HepG2 (cell line): ENCODE measurements around the gene GDPD5. TPM values are rescaled to one million over a fixed set of nuclear protein-coding genes. Genes with fewer than 3 reads are reported as not detected.

Source experiments
- CREB1 ChIP-seq, 2 experiments: fragments of 450-650 bp in 1 of 2; IDR thresholded peaks; 2 replicates each; pipeline ENCODE4 v1.6.1; 2016 to 2017; ENCODE audit warnings: control low read depth in 1 of 2, mild to moderate bottlenecking in 1 of 2, missing compliant biosample characterization in 1 of 2, missing genetic modification characterization in 1 of 2
- FOXA3 ChIP-seq: IDR thresholded peaks from 2 replicates; pipeline ENCODE4 v1.6.1; 2016; ENCODE audit warnings: missing genetic modification reagents, missing compliant biosample characterization
- GABPA ChIP-seq, 2 experiments: IDR thresholded peaks; 2 replicates each; pipeline ENCODE4 v1.6.1; 2011 to 2016; ENCODE audit warnings: low read depth in 2 of 2, low read length in 1 of 2, missing biosample characterization in 1 of 2, missing genetic modification characterization in 1 of 2
- HDAC1 ChIP-seq: sonication (generic); formaldehyde crosslinking; IDR thresholded peaks from 2 replicates; pipeline ENCODE4 v1.5.1; 2020; ENCODE audit warnings: mild to moderate bottlenecking, missing genetic modification reagents
- ISL2 ChIP-seq: sonication (generic); formaldehyde crosslinking; IDR thresholded peaks from 2 replicates; pipeline ENCODE4 v1.5.0; 2020; ENCODE audit warnings: missing genetic modification reagents
- KDM6A ChIP-seq: IDR thresholded peaks from 2 replicates; pipeline ENCODE4 v1.6.1; 2016; ENCODE audit warnings: low read depth
- NRL ChIP-seq: sonication (generic); formaldehyde crosslinking; IDR thresholded peaks from 2 replicates; pipeline ENCODE4 v1.5.0; 2020; ENCODE audit warnings: missing genetic modification reagents, mild to moderate bottlenecking, moderate library complexity, borderline replicate concordance
- PHF5A ChIP-seq: IDR thresholded peaks from one replicate; pipeline ENCODE4 v1.6.1; 2018; ENCODE audit warnings: low read depth, missing genetic modification reagents; ENCODE audit not compliant: unreplicated experiment
- RBM39 ChIP-seq: fragments of 200-400 bp; formaldehyde crosslinking; IDR thresholded peaks from one replicate; pipeline ENCODE4 v1.6.1; 2018; ENCODE audit warnings: antibody characterized with exemption, mild to moderate bottlenecking, low read depth, low read length; ENCODE audit not compliant: poor library complexity, severe bottlenecking
- TP53 ChIP-seq: sonication (generic); formaldehyde crosslinking; conservative IDR thresholded peaks from 2 replicates; pipeline ENCODE4 v1.4.0; 2020; ENCODE audit warnings: missing genetic modification reagents
- ZNF557 ChIP-seq: sonication (generic); formaldehyde crosslinking; IDR thresholded peaks from 2 replicates; pipeline ENCODE4 v1.4.0; 2020; ENCODE audit warnings: missing genetic modification reagents
- ZNF598 ChIP-seq: sonication (generic); formaldehyde crosslinking; IDR thresholded peaks from 2 replicates; pipeline ENCODE4 v1.5.1; 2020; ENCODE audit warnings: mild to moderate bottlenecking, missing genetic modification reagents, borderline replicate concordance
- ZNF703 ChIP-seq: sonication (generic); formaldehyde crosslinking; IDR thresholded peaks from 2 replicates; pipeline ENCODE4 v1.5.1; 2020; ENCODE audit warnings: missing genetic modification reagents, mild to moderate bottlenecking, moderate library complexity, borderline replicate concordance
- ZNF891 ChIP-seq: sonication (generic); formaldehyde crosslinking; IDR thresholded peaks from 2 replicates; pipeline ENCODE4 v1.5.0; 2020; ENCODE audit warnings: mild to moderate bottlenecking, missing genetic modification reagents
- ZSCAN12 ChIP-seq: sonication (generic); formaldehyde crosslinking; IDR thresholded peaks from 2 replicates; pipeline ENCODE4 v1.9.0; 2021; ENCODE audit warnings: mild to moderate bottlenecking, missing genetic modification reagents
- polyA plus RNA-seq, 8 experiments: library from polyadenylated mRNA; depleted of rRNA in 3 of 8; stranded (reverse) in 7 of 8; unstranded in 1 of 8; fragments of >200 nt; fragmentation: Illumina TruSeq in 4 of 8; extraction: Trizol in 4 of 8; gene quantifications; 2 replicates each; pipeline versions ENCODE4 v1.2.1 to v1.2.3, GENCODE V29; 2011 to 2016; ENCODE audit warnings: low read depth in 4 of 8, missing spikeins in 1 of 8, mixed read lengths in 1 of 8; ENCODE audit not compliant: insufficient read depth in 1 of 8
- total RNA-seq, 5 experiments: library from RNA; depleted of rRNA; stranded (reverse); fragments of >200 nt; fragmentation: Illumina TruSeq; extraction: Trizol; gene quantifications; 2 replicates each; pipeline ENCODE4 v1.2.3, GENCODE V29; 2016; ENCODE audit warnings: low read depth in 1 of 5
- TF ChIP-seq, protein P1 (sequence below), 2 experiments: sonication (generic) in 1 of 2; formaldehyde crosslinking in 1 of 2; IDR thresholded peaks; 2 replicates each; pipeline versions ENCODE4 v1.5.1 to v1.6.1; 2011 to 2020; ENCODE audit warnings: borderline replicate concordance in 1 of 2, low read depth in 1 of 2, low read length in 1 of 2, mild to moderate bottlenecking in 1 of 2, missing genetic modification reagents in 1 of 2, moderate library complexity in 1 of 2
- TF ChIP-seq, protein P2 (sequence below): sonication (generic); formaldehyde crosslinking; IDR thresholded peaks from 2 replicates; pipeline ENCODE4 v1.4.0; 2020; ENCODE audit warnings: missing genetic modification reagents
- TF ChIP-seq, protein P3 (sequence below): sonication (generic); formaldehyde crosslinking; IDR thresholded peaks from 2 replicates; pipeline ENCODE4 v1.4.0; 2020; ENCODE audit warnings: missing genetic modification reagents, mild to moderate bottlenecking, borderline replicate concordance
- TF ChIP-seq, protein P4 (sequence below): sonication (generic); formaldehyde crosslinking; IDR thresholded peaks from 2 replicates; pipeline ENCODE4 v1.8.1; 2022; ENCODE audit warnings: low read depth, mild to moderate bottlenecking, missing genetic modification reagents

The GDPD5 gene
- total and polyA plus RNA-seq, 2 of the 13 experiments (the other 11 are each of a cell fraction or from before 2014, with no cell fraction given), result 55.0 to 67.5 TPM

- TF ChIP-seq, protein P1, sequence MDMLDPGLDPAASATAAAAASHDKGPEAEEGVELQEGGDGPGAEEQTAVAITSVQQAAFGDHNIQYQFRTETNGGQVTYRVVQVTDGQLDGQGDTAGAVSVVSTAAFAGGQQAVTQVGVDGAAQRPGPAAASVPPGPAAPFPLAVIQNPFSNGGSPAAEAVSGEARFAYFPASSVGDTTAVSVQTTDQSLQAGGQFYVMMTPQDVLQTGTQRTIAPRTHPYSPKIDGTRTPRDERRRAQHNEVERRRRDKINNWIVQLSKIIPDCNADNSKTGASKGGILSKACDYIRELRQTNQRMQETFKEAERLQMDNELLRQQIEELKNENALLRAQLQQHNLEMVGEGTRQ (IDR thresholded peaks at IDR 0.05; ENCODE audit: low read depth, low read length), result no peak; the same call in 1 of the 2 replicates
- TF ChIP-seq, protein P1 (CRISPR knock-in tag; IDR thresholded peaks at IDR 0.05; ENCODE audit: borderline replicate concordance), result no peak; the same call in 1 of the 2 replicates
- no peak for TF ChIP-seq PHF5A (CRISPR knock-in tag)
- no peak for TF ChIP-seq RBM39
- TF ChIP-seq NRL (CRISPR knock-in tag), result 0 out of 2 replicates have a peak, but pooled peaks have one; percentile 66
- TF ChIP-seq ZNF557 (CRISPR knock-in tag), result no peak
- no peak for TF ChIP-seq ZSCAN12 (CRISPR knock-in tag)
- TF ChIP-seq CREB1 (IDR thresholded peaks at IDR 0.05), result no peak
- TF ChIP-seq CREB1 (CRISPR knock-in tag; IDR thresholded peaks at IDR 0.05), result no peak
- TF ChIP-seq, protein P2, sequence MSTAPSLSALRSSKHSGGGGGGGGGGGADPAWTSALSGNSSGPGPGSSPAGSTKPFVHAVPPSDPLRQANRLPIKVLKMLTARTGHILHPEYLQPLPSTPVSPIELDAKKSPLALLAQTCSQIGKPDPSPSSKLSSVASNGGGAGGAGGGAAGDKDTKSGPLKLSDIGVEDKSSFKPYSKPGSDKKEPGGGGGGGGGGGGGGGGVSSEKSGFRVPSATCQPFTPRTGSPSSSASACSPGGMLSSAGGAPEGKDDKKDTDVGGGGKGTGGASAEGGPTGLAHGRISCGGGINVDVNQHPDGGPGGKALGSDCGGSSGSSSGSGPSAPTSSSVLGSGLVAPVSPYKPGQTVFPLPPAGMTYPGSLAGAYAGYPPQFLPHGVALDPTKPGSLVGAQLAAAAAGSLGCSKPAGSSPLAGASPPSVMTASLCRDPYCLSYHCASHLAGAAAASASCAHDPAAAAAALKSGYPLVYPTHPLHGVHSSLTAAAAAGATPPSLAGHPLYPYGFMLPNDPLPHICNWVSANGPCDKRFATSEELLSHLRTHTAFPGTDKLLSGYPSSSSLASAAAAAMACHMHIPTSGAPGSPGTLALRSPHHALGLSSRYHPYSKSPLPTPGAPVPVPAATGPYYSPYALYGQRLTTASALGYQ (CRISPR knock-in tag), result no peak
- TF ChIP-seq HDAC1, result peak; percentile 77; the same call in 1 of the 2 replicates
- TF ChIP-seq KDM6A (CRISPR knock-in tag), result peak; percentile 79
- peak; percentile 70 for TF ChIP-seq ISL2 (CRISPR knock-in tag)
- TF ChIP-seq ZNF703 (CRISPR knock-in tag), result no peak
- peak; percentile 45; the same call in 1 of the 2 replicates for TF ChIP-seq FOXA3 (CRISPR knock-in tag)
- TF ChIP-seq, protein P3, sequence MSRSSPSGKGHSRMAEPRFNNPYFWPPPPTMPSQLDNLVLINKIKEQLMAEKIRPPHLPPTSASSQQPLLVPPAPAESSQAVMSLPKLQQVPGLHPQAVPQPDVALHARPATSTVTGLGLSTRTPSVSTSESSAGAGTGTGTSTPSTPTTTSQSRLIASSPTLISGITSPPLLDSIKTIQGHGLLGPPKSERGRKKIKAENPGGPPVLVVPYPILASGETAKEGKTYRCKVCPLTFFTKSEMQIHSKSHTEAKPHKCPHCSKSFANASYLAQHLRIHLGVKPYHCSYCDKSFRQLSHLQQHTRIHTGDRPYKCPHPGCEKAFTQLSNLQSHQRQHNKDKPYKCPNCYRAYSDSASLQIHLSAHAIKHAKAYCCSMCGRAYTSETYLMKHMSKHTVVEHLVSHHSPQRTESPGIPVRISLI (CRISPR knock-in tag), result no peak; the same call in 1 of the 2 replicates
- no peak for TF ChIP-seq TP53
- TF ChIP-seq ZNF891 (CRISPR knock-in tag), result no peak
- no peak for TF ChIP-seq GABPA (IDR thresholded peaks at IDR 0.05; ENCODE audit: low read depth, low read length)
- no peak for TF ChIP-seq GABPA (CRISPR knock-in tag; IDR thresholded peaks at IDR 0.05; ENCODE audit: low read depth)
- TF ChIP-seq ZNF598, result no peak
- TF ChIP-seq, protein P4, sequence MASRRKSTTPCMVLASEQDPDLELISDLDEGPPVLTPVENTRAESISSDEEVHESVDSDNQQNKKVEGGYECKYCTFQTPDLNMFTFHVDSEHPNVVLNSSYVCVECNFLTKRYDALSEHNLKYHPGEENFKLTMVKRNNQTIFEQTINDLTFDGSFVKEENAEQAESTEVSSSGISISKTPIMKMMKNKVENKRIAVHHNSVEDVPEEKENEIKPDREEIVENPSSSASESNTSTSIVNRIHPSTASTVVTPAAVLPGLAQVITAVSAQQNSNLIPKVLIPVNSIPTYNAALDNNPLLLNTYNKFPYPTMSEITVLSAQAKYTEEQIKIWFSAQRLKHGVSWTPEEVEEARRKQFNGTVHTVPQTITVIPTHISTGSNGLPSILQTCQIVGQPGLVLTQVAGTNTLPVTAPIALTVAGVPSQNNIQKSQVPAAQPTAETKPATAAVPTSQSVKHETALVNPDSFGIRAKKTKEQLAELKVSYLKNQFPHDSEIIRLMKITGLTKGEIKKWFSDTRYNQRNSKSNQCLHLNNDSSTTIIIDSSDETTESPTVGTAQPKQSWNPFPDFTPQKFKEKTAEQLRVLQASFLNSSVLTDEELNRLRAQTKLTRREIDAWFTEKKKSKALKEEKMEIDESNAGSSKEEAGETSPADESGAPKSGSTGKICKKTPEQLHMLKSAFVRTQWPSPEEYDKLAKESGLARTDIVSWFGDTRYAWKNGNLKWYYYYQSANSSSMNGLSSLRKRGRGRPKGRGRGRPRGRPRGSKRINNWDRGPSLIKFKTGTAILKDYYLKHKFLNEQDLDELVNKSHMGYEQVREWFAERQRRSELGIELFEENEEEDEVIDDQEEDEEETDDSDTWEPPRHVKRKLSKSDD (CRISPR knock-in tag), result no peak
Measured at GRCh38 chr11:75523811-75524664, 1.7 kb downstream of the GDPD5 start (continued).
